HG03354 (cell line): Measurements from ENCODE around the gene WDR82.
"Not testable (repeated sequence)": the region's sequence is repeated elsewhere in the genome, so short reads cannot be mapped to it uniquely, and the experiment has no call there.

Source experiments
- ATAC-seq: cut with Tn5 transposase; IDR thresholded peaks from one replicate; pipeline ENCODE4 v1.9.1; 2021; ENCODE audit warnings: mild to moderate bottlenecking; ENCODE audit not compliant: unreplicated experiment, poor library complexity, severe bottlenecking

WDR82 gene

DNA sequence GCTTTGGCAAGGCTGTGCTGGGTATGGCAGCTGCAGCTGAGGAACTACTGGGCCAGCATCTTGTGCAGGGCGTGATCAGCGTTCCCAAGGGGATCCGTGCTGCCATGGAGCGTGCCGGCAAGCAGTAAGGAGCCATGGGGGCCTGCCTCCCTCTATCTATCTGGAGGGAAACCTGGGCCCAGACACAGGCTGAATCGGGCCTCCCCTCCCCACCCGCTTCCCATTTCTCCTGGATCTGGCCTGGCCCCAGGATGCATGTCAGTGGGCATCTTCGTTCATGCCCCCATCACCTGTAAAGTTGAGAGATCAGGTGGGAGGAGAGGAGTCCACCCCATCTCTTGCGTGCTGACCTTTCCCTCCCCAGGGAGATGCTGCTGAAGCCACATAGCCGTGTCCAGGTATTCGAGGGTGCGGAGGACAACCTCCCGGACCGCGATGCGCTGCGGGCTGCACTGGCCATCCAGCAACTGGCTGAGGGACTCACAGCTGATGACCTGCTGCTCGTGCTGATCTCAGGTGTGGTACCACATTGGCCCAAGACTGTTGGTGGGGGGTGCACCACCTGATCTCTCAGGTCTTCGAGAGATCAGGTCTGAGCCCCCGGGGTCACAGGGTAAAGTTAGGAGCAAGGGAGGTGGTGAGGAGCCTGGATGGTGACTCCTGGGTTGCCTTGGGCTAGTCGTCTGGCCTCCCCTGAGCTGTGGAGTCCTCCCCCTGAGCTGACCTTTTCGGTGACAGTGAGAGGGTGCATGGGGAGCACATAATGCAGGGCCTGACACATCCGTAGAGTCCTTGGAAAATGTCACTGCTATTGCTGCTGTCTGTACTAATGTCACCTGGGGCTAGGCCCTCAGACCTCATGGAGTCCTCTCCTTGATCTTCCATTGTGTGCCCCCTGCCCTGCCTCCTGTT, 12.4 kb upstream of the WDR82 start:
- ATAC-seq, result no peak

DNA sequence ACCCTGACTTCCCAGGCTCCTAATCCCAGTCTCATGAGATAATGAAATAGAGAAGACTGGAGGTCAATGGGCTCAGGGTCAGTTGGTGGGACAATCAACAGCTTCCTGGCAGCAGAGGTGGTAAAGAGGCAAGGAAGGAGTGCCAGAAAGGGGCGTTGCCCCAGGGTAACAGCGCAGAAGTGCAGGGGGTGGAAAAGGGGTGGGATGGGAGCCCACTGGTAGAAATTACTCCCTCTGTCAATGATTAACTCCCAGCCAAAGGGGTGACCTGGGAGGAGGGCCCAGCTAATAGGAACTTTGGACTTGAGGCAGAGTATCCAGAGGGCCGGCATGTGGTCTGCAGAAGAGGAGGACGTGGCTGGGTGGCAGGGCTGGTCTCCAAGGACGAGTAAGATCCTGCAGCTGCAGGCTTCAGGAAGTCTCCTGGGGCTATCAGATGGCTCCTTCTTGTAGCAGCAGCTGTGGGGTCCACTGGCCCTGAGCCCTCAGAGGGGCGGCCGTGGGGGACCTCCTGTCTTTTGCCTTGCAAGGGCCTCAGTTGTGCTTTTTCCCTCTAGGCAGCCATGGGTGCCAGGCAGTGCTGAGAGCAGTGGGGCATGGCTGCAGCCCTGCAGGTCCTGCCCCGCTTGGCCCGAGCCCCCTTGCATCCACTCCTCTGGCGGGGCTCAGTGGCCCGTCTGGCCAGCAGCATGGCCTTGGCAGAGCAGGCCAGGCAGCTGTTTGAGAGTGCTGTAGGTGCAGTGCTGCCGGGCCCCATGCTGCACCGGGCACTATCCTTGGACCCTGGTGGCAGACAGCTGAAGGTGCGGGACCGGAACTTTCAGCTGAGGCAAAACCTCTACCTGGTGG, 11.5 kb upstream of the WDR82 start:
- ATAC-seq, result no peak

DNA sequence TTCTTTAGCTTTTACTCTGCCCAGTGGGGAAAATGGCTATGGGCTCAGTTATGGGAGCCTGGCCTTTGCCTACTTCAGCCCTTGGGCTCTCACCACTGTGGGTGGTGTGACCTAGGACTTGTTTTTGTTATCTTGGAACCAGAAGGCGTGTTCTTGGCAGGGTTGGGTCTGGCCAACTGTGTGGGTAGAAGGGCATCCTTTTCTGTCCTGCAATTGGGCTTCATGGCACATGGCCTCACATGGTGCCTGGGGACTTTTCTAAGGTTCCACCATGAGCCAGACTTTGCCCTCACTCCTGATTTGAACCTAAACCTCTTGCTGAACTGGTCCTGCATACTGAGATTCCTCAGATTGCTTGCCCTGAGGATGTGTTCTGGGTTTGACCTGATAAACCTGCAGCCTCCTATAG, 10.9 kb upstream of the WDR82 start:
- no peak for ATAC-seq

DNA sequence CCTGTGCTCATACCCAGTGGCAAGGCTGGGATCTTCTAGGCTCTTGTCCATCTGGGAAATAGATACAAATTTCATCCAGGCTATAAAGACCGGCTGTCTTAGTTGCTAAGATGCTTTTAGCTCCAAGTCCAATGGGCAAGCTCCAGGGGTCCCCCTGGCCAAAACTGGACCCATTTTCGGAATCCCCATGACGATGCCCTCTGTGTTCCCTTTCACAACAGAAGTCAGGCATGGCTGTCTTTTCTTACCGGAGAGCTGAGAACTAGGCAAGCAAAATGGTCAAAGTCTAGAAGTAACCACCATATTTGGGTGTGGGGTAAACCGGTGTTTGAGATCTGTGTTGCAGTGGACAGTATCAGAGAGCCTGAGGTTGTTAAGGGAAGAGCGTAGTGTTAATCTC, 10.2 kb upstream of the WDR82 start:
- no peak for ATAC-seq

DNA sequence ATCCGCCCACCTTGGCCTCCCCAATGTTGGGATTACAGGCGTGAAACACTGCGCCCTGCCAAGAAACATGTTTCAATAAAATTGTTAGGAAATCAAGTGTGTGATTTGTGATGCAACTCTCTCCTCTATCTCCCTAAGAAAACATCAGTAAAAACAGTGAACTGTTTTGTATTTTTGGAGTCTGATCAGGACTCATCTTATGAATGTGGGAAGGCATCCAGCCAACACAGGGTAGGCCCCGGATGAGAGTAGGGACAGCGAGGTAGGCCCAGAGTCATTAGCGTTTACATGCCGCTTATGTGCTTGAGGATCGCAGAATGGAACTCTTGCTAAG, 8.3 kb upstream of the WDR82 start:
- no peak for ATAC-seq

DNA sequence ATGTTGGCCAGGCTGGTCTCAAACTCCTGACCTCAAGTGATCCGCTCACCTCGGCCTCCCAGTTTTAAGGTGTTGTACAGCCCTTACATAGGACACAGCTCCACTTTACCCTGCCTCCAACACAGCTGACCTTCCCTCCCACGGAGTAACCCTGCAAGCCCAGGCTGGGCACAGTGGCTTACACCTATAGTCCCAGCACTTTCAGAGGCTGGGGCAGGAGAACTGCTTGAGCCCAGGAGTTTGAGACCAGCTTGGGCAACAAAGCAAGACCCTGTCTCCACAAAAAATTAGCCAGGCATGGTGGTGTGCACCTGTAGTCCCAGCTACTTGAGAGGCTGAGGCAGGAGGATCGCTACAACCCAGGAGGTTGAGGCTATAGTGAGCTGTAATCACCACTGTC, 5.6 kb upstream of the WDR82 start:
- ATAC-seq, result not testable (repeated sequence)

DNA sequence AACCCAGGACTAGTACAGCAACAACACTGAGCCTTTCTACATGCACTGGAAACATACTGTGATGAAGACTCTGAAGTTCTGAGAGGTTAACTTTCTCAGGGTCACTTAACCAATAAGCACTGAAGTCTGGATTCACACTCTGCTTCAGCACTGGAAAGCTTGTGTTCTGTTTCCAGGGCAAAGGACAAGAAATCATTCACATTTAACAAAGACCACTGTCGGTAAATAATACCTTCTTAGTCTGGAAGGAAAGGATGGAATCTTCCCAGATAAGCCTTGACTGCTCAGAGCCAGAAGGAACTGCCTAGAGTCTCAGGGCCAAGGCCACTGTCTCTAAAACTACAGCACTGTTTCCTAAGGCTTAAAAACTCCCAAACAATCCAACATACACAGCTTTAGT, 4.9 kb upstream of the WDR82 start:
- no peak for ATAC-seq

DNA sequence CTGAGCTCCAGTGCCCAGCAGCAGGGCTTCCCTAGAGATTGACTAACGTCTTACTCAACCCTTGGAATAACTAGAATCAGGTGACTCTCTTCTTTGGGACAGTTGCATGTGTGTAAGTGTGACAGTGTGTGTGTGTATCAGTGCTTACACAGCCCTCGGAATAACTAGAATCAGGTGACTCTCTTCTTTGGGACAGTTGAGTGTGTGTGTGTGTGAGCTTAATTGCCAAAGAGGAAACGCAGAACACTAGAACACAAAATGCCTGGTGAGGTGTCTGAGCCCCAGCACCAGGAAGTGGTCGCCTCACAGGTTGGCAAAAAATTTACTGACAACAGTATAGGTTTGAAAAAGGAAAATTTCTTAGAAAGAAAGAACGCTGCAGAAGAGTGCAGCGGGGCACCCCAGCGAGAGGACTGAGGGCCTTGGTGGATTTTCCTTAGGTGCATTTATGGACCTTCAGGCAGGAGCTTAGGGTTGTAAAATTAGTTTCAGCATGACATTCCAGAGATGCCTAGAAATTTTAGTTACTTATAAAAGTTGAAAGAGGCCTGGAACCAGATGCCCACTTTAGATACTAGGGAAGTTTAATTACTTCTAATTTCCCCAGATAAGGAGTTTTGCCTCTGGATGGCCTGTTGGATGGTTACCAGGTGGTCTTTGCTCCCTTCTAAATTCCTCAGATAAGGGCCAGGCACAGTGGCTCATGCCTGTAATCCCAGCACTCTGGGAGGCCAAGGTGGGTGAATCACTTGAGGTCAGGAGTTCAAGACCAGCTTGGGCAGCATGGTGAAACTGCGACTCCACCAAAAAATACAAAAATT, 3.7 kb upstream of the WDR82 start:
- ATAC-seq, result no peak

DNA sequence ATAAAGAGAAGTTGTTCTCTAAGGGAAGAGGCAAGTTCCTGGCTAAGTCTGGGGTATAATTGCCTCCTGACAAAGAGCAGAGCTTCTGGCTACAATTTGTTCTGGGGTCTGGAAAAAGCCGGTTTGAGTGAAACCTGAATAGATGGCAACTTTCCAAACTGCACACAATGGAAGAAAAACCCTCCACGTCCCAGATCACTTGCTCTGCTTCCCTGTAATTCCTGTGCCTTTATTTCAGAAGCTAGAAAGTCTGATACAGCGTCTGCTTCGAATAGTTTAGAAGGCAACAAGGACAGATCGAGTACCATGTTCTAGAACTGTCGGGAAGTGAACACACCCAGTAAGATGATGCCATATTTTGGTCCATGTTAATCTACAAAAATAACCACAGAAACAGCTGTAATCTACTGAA, 1.6 kb upstream of the WDR82 start:
- no peak for ATAC-seq

DNA sequence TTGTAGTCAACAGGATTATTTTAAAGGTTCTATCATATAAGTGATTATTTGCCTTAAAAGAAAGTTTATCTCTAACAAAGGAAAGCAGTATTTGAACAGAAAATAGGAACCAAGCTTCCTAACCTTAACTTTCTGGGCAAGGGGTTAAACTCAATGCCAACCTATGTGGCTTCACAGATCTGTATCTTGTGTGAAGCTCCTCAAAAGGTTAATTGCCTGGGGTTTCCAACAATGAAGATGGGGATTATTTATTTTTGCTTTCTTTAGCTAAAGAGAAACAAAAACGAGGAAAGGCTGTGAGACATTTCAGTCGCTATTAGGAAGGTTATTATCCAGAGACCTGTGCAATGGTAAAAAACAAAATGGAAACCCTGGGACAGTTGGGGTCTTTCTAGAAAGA, 1.1 kb upstream of the WDR82 start:
- no peak for ATAC-seq

DNA sequence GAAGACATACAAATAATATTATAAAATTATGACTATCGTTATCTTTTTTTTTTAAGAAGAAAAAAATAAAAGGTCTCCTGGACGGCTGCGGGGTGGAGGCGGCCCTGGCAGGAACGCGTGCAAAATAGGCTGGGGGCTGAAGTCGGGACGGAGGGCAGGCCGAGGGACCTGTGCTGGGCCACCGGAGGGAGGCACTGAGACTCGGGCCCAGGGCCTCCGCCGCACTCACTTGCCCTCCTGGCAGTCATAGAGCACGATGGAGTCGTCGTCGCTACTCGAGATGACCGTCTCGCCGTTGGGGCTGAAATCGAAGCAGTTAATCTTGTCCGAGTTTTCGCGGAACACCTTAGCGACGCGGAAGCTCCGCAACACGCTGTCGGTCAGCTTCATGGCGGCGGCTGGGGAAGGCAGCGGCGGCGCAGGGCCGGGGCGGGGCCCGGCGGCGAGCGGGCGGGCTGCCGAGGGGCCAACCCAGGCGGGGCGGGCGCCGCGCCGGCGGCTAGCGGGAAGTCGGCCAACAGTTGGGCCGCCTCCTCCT, 408 bp downstream of the WDR82 start:
- ATAC-seq, result peak; percentile 63

DNA sequence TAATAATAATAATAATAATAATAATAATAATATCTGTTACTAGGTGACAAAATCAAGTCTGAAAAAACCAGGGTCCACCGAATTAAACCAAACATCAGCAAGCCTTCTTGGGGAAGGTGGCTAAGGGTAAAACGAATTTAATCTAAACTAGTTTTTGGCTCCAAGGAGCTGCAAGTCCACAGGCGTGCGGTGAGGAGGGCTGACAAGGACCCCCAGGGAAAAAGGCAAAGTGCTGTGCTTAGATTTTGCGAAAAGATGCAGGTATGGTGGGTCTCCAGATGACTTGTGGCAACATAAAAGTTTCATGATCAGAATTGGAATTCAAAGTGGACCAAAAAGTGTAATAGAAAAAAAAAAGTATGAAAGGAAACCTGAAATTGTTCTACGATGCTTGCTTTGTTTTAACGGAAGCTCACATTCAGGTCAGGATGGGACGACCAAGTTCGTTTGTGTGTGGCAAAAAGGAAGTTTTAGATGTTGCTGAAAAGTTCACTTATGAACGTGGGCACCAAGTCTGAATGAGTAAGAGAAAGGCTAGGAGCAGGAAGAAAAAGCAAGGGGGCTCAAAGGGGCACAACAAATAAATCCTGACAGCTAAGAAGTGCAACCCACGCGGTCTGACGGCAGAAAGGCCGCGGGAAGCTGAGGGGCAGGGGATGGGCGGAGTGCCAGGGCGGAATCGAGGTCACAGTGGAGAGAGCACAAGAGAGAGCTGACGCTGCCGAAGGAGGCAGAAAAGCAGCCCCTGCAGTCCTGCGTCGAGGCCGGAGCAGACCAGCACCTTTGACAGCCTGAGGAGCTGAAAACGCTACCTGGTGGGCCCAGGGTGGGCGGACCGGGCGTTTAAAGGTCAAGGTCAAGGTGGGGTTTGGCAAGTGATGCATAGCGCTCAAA, 1.1 kb downstream of the WDR82 start:
- ATAC-seq, result peak; percentile 31

DNA sequence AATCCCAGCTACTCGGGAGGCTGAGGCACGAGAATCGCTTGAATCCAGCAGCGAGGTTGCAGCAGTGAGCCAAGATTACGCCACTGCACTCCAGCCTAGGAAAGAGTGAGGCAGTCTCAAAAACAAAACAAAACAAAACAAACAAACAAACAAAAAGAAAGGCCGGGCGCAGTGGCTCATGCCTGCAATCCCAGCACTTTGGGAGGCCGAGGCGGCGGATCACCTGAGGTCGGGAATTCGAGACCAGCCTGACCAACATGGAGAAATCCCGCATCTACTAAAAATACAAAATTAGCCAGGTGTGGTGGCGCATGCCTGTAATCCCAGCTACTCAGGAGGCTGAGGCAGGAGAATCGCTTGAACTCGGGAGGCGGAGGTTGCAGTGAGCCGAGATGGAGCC, 3.7 kb downstream of the WDR82 start:
- ATAC-seq, result not testable (repeated sequence)

DNA sequence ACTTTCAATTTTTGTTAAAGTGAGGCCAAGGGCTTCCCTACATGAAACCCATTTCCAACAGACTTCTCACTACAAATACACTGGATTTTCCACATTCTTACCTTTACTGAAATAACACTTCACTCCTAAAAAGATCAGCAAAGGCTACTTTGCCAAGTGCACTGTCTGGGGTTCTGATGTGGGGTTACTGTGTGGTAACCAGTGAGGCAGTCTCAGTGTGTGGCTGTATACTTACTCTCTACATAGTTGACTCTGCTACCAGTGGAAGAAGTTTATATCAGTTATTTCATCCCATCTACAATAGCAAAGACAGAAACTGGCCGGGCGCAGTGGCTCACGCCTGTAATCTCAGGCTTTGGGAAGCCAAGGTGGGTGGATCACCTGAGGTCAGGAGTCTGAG, 5.6 kb downstream of the WDR82 start:
- no peak for ATAC-seq

DNA sequence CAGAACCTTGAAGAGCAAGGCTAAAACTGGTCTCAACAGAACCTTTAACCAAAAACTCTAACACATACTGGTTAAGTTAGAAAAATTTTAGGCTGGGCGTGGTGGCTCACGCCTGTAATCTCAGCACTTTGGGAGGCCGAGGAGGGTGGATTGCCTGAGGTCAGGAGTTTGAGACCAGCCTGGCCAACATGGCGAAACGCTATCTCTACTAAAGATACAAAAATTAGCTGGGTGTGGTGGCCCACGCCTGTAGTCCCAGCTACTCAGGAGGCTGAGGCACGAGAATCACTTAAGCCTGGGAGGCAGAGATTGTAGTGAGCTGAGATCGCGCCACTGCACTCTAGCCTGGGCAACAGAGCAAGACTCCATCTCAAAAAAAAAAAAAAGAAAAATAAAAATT, 6.3 kb downstream of the WDR82 start:
- ATAC-seq, result not testable (repeated sequence)

DNA sequence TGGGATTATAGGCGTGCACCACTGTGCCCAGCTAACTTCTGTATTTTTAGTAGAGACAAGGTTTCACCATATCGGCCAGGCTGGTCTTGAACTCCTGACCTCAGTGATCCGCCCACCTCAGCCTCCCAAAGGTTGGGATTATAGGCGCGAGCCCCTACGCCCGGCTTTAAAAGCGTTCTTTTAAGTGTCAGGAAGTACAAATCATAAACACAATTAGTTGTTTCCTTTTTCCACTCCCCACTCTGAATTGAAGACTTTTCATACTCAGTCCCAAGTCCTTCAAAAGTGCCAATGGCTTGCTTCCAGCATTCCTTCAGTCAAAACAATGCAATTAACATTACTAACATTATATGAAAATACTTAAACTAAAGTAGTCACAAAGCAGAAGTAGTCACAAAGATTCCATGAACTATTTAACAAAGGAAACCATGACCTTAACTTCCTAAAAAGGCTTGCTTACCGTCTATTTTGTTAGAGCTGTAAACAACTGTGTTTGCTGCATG, 8.1 kb downstream of the WDR82 start:
- ATAC-seq, result no peak

DNA sequence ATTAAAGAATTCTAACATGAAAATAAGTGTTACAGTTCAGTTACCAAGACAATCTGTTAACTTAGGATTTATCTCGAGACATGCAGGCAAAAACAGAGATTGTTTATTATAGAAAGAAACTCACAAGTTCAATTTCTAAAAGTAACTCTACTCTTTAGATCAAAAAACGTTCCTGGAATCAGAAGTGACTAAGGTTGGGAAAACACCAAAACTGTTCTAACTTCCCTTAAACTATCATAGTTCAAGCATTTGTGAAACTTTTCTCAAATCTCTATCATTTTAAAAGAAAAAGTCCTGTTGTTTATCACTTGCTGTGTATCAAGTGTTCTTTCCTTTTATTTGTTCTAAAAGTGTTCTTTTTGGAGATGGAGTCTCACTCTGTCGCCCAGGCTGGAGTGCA, 8.7 kb downstream of the WDR82 start:
- no peak for ATAC-seq

DNA sequence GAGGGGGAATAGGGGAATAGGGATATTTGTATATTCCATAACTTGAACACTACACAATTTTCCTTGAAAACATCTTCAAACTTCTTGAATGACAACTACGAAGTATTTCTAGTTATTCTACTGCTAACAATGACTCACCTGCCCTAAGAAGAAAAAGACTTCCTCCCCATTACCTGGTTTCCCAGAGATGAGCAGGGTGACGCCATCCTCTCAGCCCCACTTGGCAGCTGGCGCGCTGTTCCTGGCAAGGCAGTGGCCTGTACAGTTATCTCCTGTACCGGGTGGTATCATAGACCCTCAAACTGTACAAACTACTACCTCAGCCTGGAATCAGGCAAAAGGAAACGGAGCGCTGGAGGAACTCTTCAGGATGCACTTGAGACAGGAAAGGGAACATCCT, 10.4 kb downstream of the WDR82 start:
- no peak for ATAC-seq

DNA sequence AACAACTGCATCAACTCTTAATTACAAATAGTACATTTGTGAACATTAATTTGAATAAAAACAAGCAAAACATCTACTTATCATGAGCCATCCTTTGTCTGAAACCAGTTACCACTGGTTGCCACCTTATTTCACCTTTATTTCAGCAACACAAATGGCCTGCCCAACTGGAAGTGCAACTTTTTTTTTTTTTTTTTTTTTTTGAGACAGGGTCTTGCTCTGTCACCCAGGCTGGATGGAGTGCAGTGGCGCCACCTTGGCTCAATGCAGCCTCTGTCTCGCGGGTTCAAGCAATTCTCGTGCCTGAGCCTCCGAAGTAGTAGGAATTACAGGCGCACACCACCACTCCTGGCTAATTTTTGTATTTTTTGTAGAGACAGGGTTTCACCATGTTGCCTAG, 13.1 kb downstream of the WDR82 start:
- ATAC-seq, result no peak
